Measurements from ENCODE around the gene PDZRN3.
"Not testable (repeated sequence)": the region's sequence is repeated elsewhere in the genome, so short reads cannot be mapped to it uniquely, and the experiment has no call there.

Gene PDZRN3

GRCh38 chr3:73464126-73464525, 160.6 kb downstream of the PDZRN3 start:
- H4K12ac ChIP-seq (ENCODE audit: low read depth, low read length); H3K79me2 ChIP-seq (ENCODE audit: control insufficient read depth, insufficient read depth, low read length, poor library complexity); H3K4me1 ChIP-seq (ENCODE audit: control insufficient read depth in 1 of 2, insufficient read depth in 2 of 2, low read length in 2 of 2); H2AFZ ChIP-seq (ENCODE audit: insufficient read depth, low read length, poor library complexity); H3K4ac ChIP-seq (ENCODE audit: low read depth, low read length); H3K9me3 ChIP-seq (ENCODE audit: insufficient read depth, low read depth, low read length); H2AK5ac ChIP-seq (ENCODE audit: low read length); H3K18ac ChIP-seq (ENCODE audit: low read length); H3K4me2 ChIP-seq (ENCODE audit: low read length); H2BK5ac ChIP-seq (ENCODE audit: low read depth, low read length, poor library complexity); H3K4me3 ChIP-seq (ENCODE audit: low read depth, low read length); H4K8ac ChIP-seq (ENCODE audit: low read depth, low read length); H3K36me3 ChIP-seq (ENCODE audit: control insufficient read depth in 1 of 2, insufficient read depth in 2 of 2, low read length in 2 of 2); H2BK120ac ChIP-seq (ENCODE audit: insufficient read depth, low read length, poor library complexity); H3K27me3 ChIP-seq (ENCODE audit: insufficient read depth, low read length); H3K79me1 ChIP-seq (ENCODE audit: low read length); DNase-seq; H3K14ac ChIP-seq (ENCODE audit: low read length); H4K91ac ChIP-seq (ENCODE audit: low read depth, low read length); H3K23ac ChIP-seq (ENCODE audit: low read length); H2BK12ac ChIP-seq (ENCODE audit: low read length); H3K9ac ChIP-seq (ENCODE audit: low read length); H3K27ac ChIP-seq (ENCODE audit: low read depth, low read length): not testable (repeated sequence)
- WGBS (ENCODE audit: extremely low coverage, insufficient coverage, insufficient read length), result no CpG with 5 or more reads among the region's 5 CpGs

- no peak overlapping the region for H3K4ac ChIP-seq (ENCODE audit: low read depth, low read length)
- no peak overlapping the region for H4K8ac ChIP-seq (ENCODE audit: low read depth, low read length)
- H3K4me3 ChIP-seq (ENCODE audit: low read depth, low read length), result no peak overlapping the region
- no peaks in the 10 kb centered on the region for H3K4me1 ChIP-seq (ENCODE audit: control insufficient read depth in 1 of 2, insufficient read depth in 2 of 2, low read length in 2 of 2)
- H3K9me3 ChIP-seq (ENCODE audit: insufficient read depth, low read depth, low read length), result no peaks in the 10 kb centered on the region
- no peak overlapping the region for H2BK12ac ChIP-seq (ENCODE audit: low read length)
- H3K79me2 ChIP-seq (ENCODE audit: control insufficient read depth, insufficient read depth, low read length, poor library complexity), result no peaks in the 10 kb centered on the region
- no peak for DNase-seq
- no peak overlapping the region for H2AK5ac ChIP-seq (ENCODE audit: low read length)
- no peak overlapping the region for H3K14ac ChIP-seq (ENCODE audit: low read length)
- H2BK120ac ChIP-seq (ENCODE audit: insufficient read depth, low read length, poor library complexity), result no peak overlapping the region
- H4K91ac ChIP-seq (ENCODE audit: low read depth, low read length), result no peak overlapping the region
- no peak overlapping the region for H3K18ac ChIP-seq (ENCODE audit: low read length)
- H3K27ac ChIP-seq (ENCODE audit: low read depth, low read length), result no peak overlapping the region
- H3K79me1 ChIP-seq (ENCODE audit: low read length), result no peaks in the 10 kb centered on the region
- no peak overlapping the region for H3K9ac ChIP-seq (ENCODE audit: low read length)
- no peaks in the 10 kb centered on the region for H3K27me3 ChIP-seq (ENCODE audit: insufficient read depth, low read length)
- WGBS (ENCODE audit: extremely low coverage, insufficient coverage, insufficient read length), result no CpG with 5 or more reads among the region's 4 CpGs
- H3K23ac ChIP-seq (ENCODE audit: low read length), result no peak overlapping the region
- H2AFZ ChIP-seq (ENCODE audit: insufficient read depth, low read length, poor library complexity), result no peak overlapping the region
- H3K36me3 ChIP-seq (ENCODE audit: control insufficient read depth in 1 of 2, insufficient read depth in 2 of 2, low read length in 2 of 2), result no peaks in the 10 kb centered on the region
- H3K4me2 ChIP-seq (ENCODE audit: low read length), result no peak overlapping the region
- no peak overlapping the region for H2BK5ac ChIP-seq (ENCODE audit: low read depth, low read length, poor library complexity)
- H4K12ac ChIP-seq (ENCODE audit: low read depth, low read length), result no peak overlapping the region
These were observed 163.2 kb downstream of the PDZRN3 start for GRCh38 chr3:73461547-73461946.

- H2AFZ ChIP-seq (ENCODE audit: insufficient read depth, low read length, poor library complexity), result no peak overlapping the region
- no peak overlapping the region for H2AK5ac ChIP-seq (ENCODE audit: low read length)
- no peak overlapping the region for H4K12ac ChIP-seq (ENCODE audit: low read depth, low read length)
- H2BK12ac ChIP-seq (ENCODE audit: low read length), result no peak overlapping the region
- no peak overlapping the region for H4K91ac ChIP-seq (ENCODE audit: low read depth, low read length)
- H2BK120ac ChIP-seq (ENCODE audit: insufficient read depth, low read length, poor library complexity), result no peak overlapping the region
- H4K8ac ChIP-seq (ENCODE audit: low read depth, low read length), result no peak overlapping the region
- no peak overlapping the region for H3K18ac ChIP-seq (ENCODE audit: low read length)
- no peaks in the 10 kb centered on the region for H3K9me3 ChIP-seq (ENCODE audit: insufficient read depth, low read depth, low read length)
- no CpG with 5 or more reads among the region's 2 CpGs for WGBS (ENCODE audit: extremely low coverage, insufficient coverage, insufficient read length)
- H3K4me1 ChIP-seq (ENCODE audit: control insufficient read depth in 1 of 2, insufficient read depth in 2 of 2, low read length in 2 of 2), result no peaks in the 10 kb centered on the region
- H3K23ac ChIP-seq (ENCODE audit: low read length), result no peak overlapping the region
- no peak overlapping the region for H3K4me2 ChIP-seq (ENCODE audit: low read length)
- H3K4me3 ChIP-seq (ENCODE audit: low read depth, low read length), result no peak overlapping the region
- no peaks in the 10 kb centered on the region for H3K79me1 ChIP-seq (ENCODE audit: low read length)
- H3K36me3 ChIP-seq (ENCODE audit: control insufficient read depth in 1 of 2, insufficient read depth in 2 of 2, low read length in 2 of 2), result no peaks in the 10 kb centered on the region
- no peak for DNase-seq
- no peaks in the 10 kb centered on the region for H3K79me2 ChIP-seq (ENCODE audit: control insufficient read depth, insufficient read depth, low read length, poor library complexity)
- no peak overlapping the region for H3K27ac ChIP-seq (ENCODE audit: low read depth, low read length)
- no peaks in the 10 kb centered on the region for H3K27me3 ChIP-seq (ENCODE audit: insufficient read depth, low read length)
- no peak overlapping the region for H3K14ac ChIP-seq (ENCODE audit: low read length)
- no peak overlapping the region for H3K4ac ChIP-seq (ENCODE audit: low read depth, low read length)
- H3K9ac ChIP-seq (ENCODE audit: low read length), result no peak overlapping the region
- H2BK5ac ChIP-seq (ENCODE audit: low read depth, low read length, poor library complexity), result no peak overlapping the region
These were observed 165.0 kb downstream of the PDZRN3 start for GRCh38 chr3:73459711-73460110.

- Histone ChIP-seq H3K14ac (ENCODE audit: low read length) (no peak overlapping the region), H2BK12ac (ENCODE audit: low read length) (no peak overlapping the region), H3K4me1 (ENCODE audit: control insufficient read depth in 1 of 2, insufficient read depth in 2 of 2, low read length in 2 of 2) (peaks cover 3 to 12% of the 10 kb centered on the region in 2 experiments), H2BK5ac (ENCODE audit: low read depth, low read length, poor library complexity) (no peak overlapping the region), H3K27me3 (ENCODE audit: insufficient read depth, low read length) (no peaks in the 10 kb centered on the region), H4K12ac (ENCODE audit: low read depth, low read length) (no peak overlapping the region), H3K9me3 (ENCODE audit: insufficient read depth, low read depth, low read length) (no peaks in the 10 kb centered on the region), H3K23ac (ENCODE audit: low read length) (no peak overlapping the region), H3K9ac (ENCODE audit: low read length) (no peak overlapping the region), H2AK5ac (ENCODE audit: low read length) (no peak overlapping the region), H3K79me1 (ENCODE audit: low read length) (no peaks in the 10 kb centered on the region), H3K4me2 (ENCODE audit: low read length) (no peak overlapping the region), H3K18ac (ENCODE audit: low read length) (no peak overlapping the region), H3K79me2 (ENCODE audit: control insufficient read depth, insufficient read depth, low read length, poor library complexity) (no peaks in the 10 kb centered on the region), H4K8ac (ENCODE audit: low read depth, low read length) (no peak overlapping the region), H3K36me3 (ENCODE audit: control insufficient read depth in 1 of 2, insufficient read depth in 2 of 2, low read length in 2 of 2) (no peaks in the 10 kb centered on the region), H3K27ac (ENCODE audit: low read depth, low read length) (no peak overlapping the region), H3K4ac (ENCODE audit: low read depth, low read length) (no peak overlapping the region), H3K4me3 (ENCODE audit: low read depth, low read length) (no peak overlapping the region), H2BK120ac (ENCODE audit: insufficient read depth, low read length, poor library complexity) (no peak overlapping the region), H4K91ac (ENCODE audit: low read depth, low read length) (no peak overlapping the region), H2AFZ (ENCODE audit: insufficient read depth, low read length, poor library complexity) (no peak overlapping the region)
- no peak for DNase-seq
- WGBS (ENCODE audit: extremely low coverage, insufficient coverage, insufficient read length), result no CpG with 5 or more reads among the region's 4 CpGs
These were observed 171.1 kb downstream of the PDZRN3 start for GRCh38 chr3:73453666-73454065.
